HG02938 (cell line): Measurements from ENCODE around the gene CCDC71.

Source experiments
- ATAC-seq: cut with Tn5 transposase; IDR thresholded peaks from one replicate; pipeline ENCODE4 v1.9.1; 2021; ENCODE audit warnings: mild to moderate bottlenecking, moderate library complexity; ENCODE audit not compliant: unreplicated experiment

CCDC71 gene

GRCh38 chr3:49170744-49171118, 4.6 kb upstream of the CCDC71 start:
- ATAC-seq: no peak

- no peak for ATAC-seq
Measured at GRCh38 chr3:49166752-49167556, 823 bp upstream of the CCDC71 start.

- ATAC-seq: no peak
Measured at GRCh38 chr3:49164983-49165720, 979 bp downstream of the CCDC71 start.

- no peak for ATAC-seq
Measured at GRCh38 chr3:49163609-49164008, 2.5 kb downstream of the CCDC71 start.

GRCh38 chr3:49162751-49163419, 3.2 kb downstream of the CCDC71 start:
- ATAC-seq: no peak

GRCh38 chr3:49161808-49162530, 4.2 kb downstream of the CCDC71 start:
- ATAC-seq: no peak

GRCh38 chr3:49161197-49161596, 4.9 kb downstream of the CCDC71 start:
- no peak for ATAC-seq

- no peak for ATAC-seq
Measured at GRCh38 chr3:49158792-49159191, 7.3 kb downstream of the CCDC71 start.

- ATAC-seq: no peak
Measured at GRCh38 chr3:49158103-49158709, 7.9 kb downstream of the CCDC71 start.

- ATAC-seq: no peak
Measured at GRCh38 chr3:49157289-49157688, 8.8 kb downstream of the CCDC71 start.

GRCh38 chr3:49153349-49153912, 12.7 kb downstream of the CCDC71 start:
- ATAC-seq: no peak

GRCh38 chr3:49151610-49152009, 14.5 kb downstream of the CCDC71 start:
- no peak for ATAC-seq

- ATAC-seq: no peak
Measured at GRCh38 chr3:49148159-49148558, 18.0 kb downstream of the CCDC71 start.

GRCh38 chr3:49140080-49140479, 26.1 kb downstream of the CCDC71 start:
- ATAC-seq: no peak

GRCh38 chr3:49135499-49135898, 30.6 kb downstream of the CCDC71 start:
- ATAC-seq: no peak

GRCh38 chr3:49134471-49135265, 31.5 kb downstream of the CCDC71 start:
- ATAC-seq: no peak

GRCh38 chr3:49133226-49133951, 32.7 kb downstream of the CCDC71 start:
- no peak for ATAC-seq

- no peak for ATAC-seq
Measured at GRCh38 chr3:49132437-49133225, 33.5 kb downstream of the CCDC71 start, which contains the start of gene LAMB2. Gene LAMB2, minus strand, starts transcription at chr3:49133050. Its CDS starts 183 bp downstream, at chr3:49132867.
